GM21447 (cell line): ENCODE measurements around the gene TNNT3.

Experiments
- ATAC-seq: cut with Tn5 transposase; IDR thresholded peaks from one replicate; pipeline ENCODE4 v1.9.1; 2021; ENCODE audit not compliant: unreplicated experiment

Gene TNNT3

GRCh38 chr11:1988174-1988573, 68.7 kb downstream of the TNNT3 start:
- no peak for ATAC-seq
